SK-N-SH (cell line): Measurements from ENCODE around the gene CPED1. TPM values are rescaled to one million over a fixed set of nuclear protein-coding genes. Genes with fewer than 3 reads are reported as not detected.

ENCODE experiments used
- CTCF ChIA-PET: fragments of 300-600, 350-600 bp; formaldehyde crosslinking; extraction: SDS; loops from one replicate; lab custom pipeline; 2021; lab: Yijun Ruan, JAX
- POLR2A ChIA-PET: fragments of 350-600 bp; sonication (Branson Sonifier 250); formaldehyde crosslinking; extraction: SDS; loops from one replicate; lab custom pipeline; 2020; ENCODE audit warnings: antibody characterized with exemption, inconsistent platforms; lab: Yijun Ruan, JAX
- DNase-seq: peaks from one replicate; pipeline ENCODE4 v3.0.0; 2012
- H2AFZ ChIP-seq: fragments of 200-600 bp; sonication (generic); 2 replicates; pipeline ENCODE4 v1.8.1; 2016; ENCODE audit warnings: antibody characterized with exemption, mild to moderate bottlenecking, low read depth
- H3F3A ChIP-seq: fragments of 200-600 bp; sonication (generic); replicated peaks from 2 replicates; pipeline ENCODE3; 2016; ENCODE audit warnings: antibody characterized with exemption, mild to moderate bottlenecking; ENCODE audit not compliant: insufficient read depth
- H3K27ac ChIP-seq, 2 experiments: fragments of 200-500 bp in 1 of 2; fragments of 200-600 bp in 1 of 2; sonication (Bioruptor generic) in 1 of 2; sonication (generic), shearing (Covaris generic) in 1 of 2; 2 replicates each; pipeline versions ENCODE4 v1.5.1 to v1.6.1; 2014 to 2016; ENCODE audit warnings: low read depth in 2 of 2, inconsistent platforms in 1 of 2, low read length in 1 of 2, mild to moderate bottlenecking in 1 of 2, mixed read lengths in 1 of 2
- H3K27me3 ChIP-seq: fragments of 200-600 bp; sonication (generic), shearing (Covaris generic); 2 replicates; pipeline ENCODE4 v1.6.1; 2016; ENCODE audit warnings: mixed run types; ENCODE audit not compliant: insufficient read depth
- H3K36me3 ChIP-seq, 2 experiments: fragments of 200-500 bp in 1 of 2; fragments of 200-600 bp in 1 of 2; sonication (Bioruptor generic) in 1 of 2; sonication (generic) in 1 of 2; replicated peaks in 1 of 2; 2 replicates each; pipeline versions ENCODE3 to v1.5.1; 2014 to 2016; ENCODE audit warnings: low read length in 1 of 2, mild to moderate bottlenecking in 1 of 2; ENCODE audit not compliant: insufficient read depth in 2 of 2, control insufficient read depth in 1 of 2
- H3K4me1 ChIP-seq, 2 experiments: fragments of 200-500 bp in 1 of 2; fragments of 200-600 bp in 1 of 2; sonication (Bioruptor generic) in 1 of 2; sonication (generic), shearing (Covaris generic) in 1 of 2; 2 replicates each; pipeline versions ENCODE4 v1.5.1 to v1.6.1; 2014 to 2016; ENCODE audit warnings: low read depth in 1 of 2, low read length in 1 of 2, mixed run types in 1 of 2; ENCODE audit not compliant: insufficient read depth in 2 of 2, control insufficient read depth in 1 of 2
- H3K4me2 ChIP-seq: fragments of 200-600 bp; sonication (generic), shearing (Covaris generic); 2 replicates; pipeline ENCODE4 v1.6.1; 2017; ENCODE audit warnings: mixed run types
- H3K4me3 ChIP-seq, 2 experiments: fragments of 200-500 bp in 1 of 2; fragments of 200-600 bp in 1 of 2; sonication (Bioruptor generic) in 1 of 2; sonication (generic), shearing (Covaris generic) in 1 of 2; 2 replicates each; pipeline versions ENCODE4 v1.5.1 to v1.8.1; 2014 to 2016; ENCODE audit warnings: low read depth in 2 of 2, inconsistent platforms in 1 of 2, low read length in 1 of 2, mild to moderate bottlenecking in 1 of 2, mixed read lengths in 1 of 2, moderate library complexity in 1 of 2
- H3K79me2 ChIP-seq: fragments of 200-600 bp; sonication (generic); 2 replicates; pipeline ENCODE4 v1.8.1; 2017; ENCODE audit warnings: mild to moderate bottlenecking; ENCODE audit not compliant: insufficient read depth
- H3K9ac ChIP-seq: fragments of 200-600 bp; sonication (generic); 2 replicates; pipeline ENCODE4 v1.6.1; 2017; ENCODE audit warnings: mixed run types
- H3K9me2 ChIP-seq: fragments of 200-600 bp; sonication (generic); 2 replicates; pipeline ENCODE4 v1.6.1; 2017; ENCODE audit warnings: mixed run types
- H3K9me3 ChIP-seq: fragments of 200-600 bp; sonication (generic); 2 replicates; pipeline ENCODE4 v1.6.1; 2017; ENCODE audit warnings: mixed run types, mild to moderate bottlenecking, moderate library complexity
- H4K20me1 ChIP-seq: fragments of 200-600 bp; sonication (generic); 2 replicates; pipeline ENCODE4 v1.6.1; 2017; ENCODE audit warnings: mild to moderate bottlenecking, mixed run types; ENCODE audit not compliant: insufficient read depth
- CHD2 ChIP-seq: fragments of 150-350 bp; IDR thresholded peaks from 2 replicates; pipeline ENCODE4 v1.6.1; 2018; ENCODE audit warnings: low read length; ENCODE audit not compliant: partially characterized antibody
- CTCF ChIP-seq: fragments of 200-600 bp; sonication (generic); IDR thresholded peaks from 2 replicates; pipeline ENCODE4 v1.6.1; 2017; ENCODE audit warnings: antibody characterized with exemption, mild to moderate bottlenecking, moderate library complexity
- EZH2phosphoT487 ChIP-seq: fragments of 200-600 bp; sonication (generic); IDR thresholded peaks from 2 replicates; pipeline ENCODE4 v1.6.1; 2017; ENCODE audit warnings: low read depth, mixed run types, mild to moderate bottlenecking, antibody characterized with exemption, moderate library complexity, borderline replicate concordance
- FOXM1 ChIP-seq: IDR thresholded peaks from 2 replicates; pipeline ENCODE4 v1.4.0; 2012; ENCODE audit warnings: low read depth, mild to moderate bottlenecking
- JUND ChIP-seq: IDR thresholded peaks from 2 replicates; pipeline ENCODE4 v1.4.0; 2012
- NFIC ChIP-seq: IDR thresholded peaks from 2 replicates; pipeline ENCODE4 v1.4.0; 2012; ENCODE audit warnings: borderline replicate concordance
- PBX3 ChIP-seq: IDR thresholded peaks from 2 replicates; pipeline ENCODE4; 2012
- RCOR1 ChIP-seq: fragments of 150-350 bp; IDR thresholded peaks from 2 replicates; pipeline ENCODE4 v1.6.1; 2017; ENCODE audit warnings: antibody characterized with exemption, low read length
- USF1 ChIP-seq: IDR thresholded peaks from 2 replicates; pipeline ENCODE4 v1.4.0; 2012; ENCODE audit warnings: low read depth, borderline replicate concordance
- WGBS: methylation state at CpG from one replicate; pipeline ENCODE4 v1.1.6; 2017; ENCODE audit warnings: low lambda C conversion rate; 5-methylcytosine and 5-hydroxymethylcytosine counted together
- polyA plus RNA-seq, 3 experiments: library from polyadenylated mRNA; depleted of rRNA; stranded (reverse); fragments of >200 nt; gene quantifications; 2 replicates each; pipeline ENCODE4 v1.2.3, GENCODE V29; 2012
- TF ChIP-seq, protein P1 (sequence below): IDR thresholded peaks from 2 replicates; pipeline ENCODE4 v1.6.1; 2012; ENCODE audit warnings: mild to moderate bottlenecking, low read depth, low read length, moderate library complexity
- TF ChIP-seq, protein P2 (sequence below): fragments of 150-350 bp; IDR thresholded peaks from 2 replicates; pipeline ENCODE4 v1.6.1; 2017; ENCODE audit warnings: antibody characterized with exemption, low read length, low read depth, borderline replicate concordance

CPED1 gene
- polyA plus RNA-seq, 1 of the 3 experiments (the other 2 are of a cell fraction), result 4.4 TPM

GRCh38 chr7:121071132-121071531, 82.6 kb downstream of the CPED1 start (continued):
- TF ChIP-seq, protein P1, sequence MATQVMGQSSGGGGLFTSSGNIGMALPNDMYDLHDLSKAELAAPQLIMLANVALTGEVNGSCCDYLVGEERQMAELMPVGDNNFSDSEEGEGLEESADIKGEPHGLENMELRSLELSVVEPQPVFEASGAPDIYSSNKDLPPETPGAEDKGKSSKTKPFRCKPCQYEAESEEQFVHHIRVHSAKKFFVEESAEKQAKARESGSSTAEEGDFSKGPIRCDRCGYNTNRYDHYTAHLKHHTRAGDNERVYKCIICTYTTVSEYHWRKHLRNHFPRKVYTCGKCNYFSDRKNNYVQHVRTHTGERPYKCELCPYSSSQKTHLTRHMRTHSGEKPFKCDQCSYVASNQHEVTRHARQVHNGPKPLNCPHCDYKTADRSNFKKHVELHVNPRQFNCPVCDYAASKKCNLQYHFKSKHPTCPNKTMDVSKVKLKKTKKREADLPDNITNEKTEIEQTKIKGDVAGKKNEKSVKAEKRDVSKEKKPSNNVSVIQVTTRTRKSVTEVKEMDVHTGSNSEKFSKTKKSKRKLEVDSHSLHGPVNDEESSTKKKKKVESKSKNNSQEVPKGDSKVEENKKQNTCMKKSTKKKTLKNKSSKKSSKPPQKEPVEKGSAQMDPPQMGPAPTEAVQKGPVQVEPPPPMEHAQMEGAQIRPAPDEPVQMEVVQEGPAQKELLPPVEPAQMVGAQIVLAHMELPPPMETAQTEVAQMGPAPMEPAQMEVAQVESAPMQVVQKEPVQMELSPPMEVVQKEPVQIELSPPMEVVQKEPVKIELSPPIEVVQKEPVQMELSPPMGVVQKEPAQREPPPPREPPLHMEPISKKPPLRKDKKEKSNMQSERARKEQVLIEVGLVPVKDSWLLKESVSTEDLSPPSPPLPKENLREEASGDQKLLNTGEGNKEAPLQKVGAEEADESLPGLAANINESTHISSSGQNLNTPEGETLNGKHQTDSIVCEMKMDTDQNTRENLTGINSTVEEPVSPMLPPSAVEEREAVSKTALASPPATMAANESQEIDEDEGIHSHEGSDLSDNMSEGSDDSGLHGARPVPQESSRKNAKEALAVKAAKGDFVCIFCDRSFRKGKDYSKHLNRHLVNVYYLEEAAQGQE, result no peak
- no peak for TF ChIP-seq JUND
- TF ChIP-seq RCOR1, result no peak
- no peak for TF ChIP-seq CTCF

- Histone ChIP-seq H3K4me3 (no peak overlapping the region), H4K20me1 (no peaks in the 10 kb centered on the region), H3F3A (no peaks in the 10 kb centered on the region), H2AFZ (no peak overlapping the region), H3K79me2 (no peaks in the 10 kb centered on the region), H3K27ac (no peak overlapping the region), H3K9me2 (no peaks in the 10 kb centered on the region), H3K4me2 (no peak overlapping the region), H3K9ac (no peak overlapping the region), H3K4me1 (peaks cover 0 to 3% of the 10 kb centered on the region in 2 experiments; a peak in 2 of 4 replicates), H3K36me3 (no peaks in the 10 kb centered on the region), H3K9me3 (no peaks in the 10 kb centered on the region)
- ChIA-PET POLR2A (no interaction called here), CTCF (interaction anchor here (0.9 to 18.1 kb wide), 5 partner anchors 9 to 280 kb away, joined by 3 to 397 read pairs (median 3); partner anchors contain the start of gene CPED1)
- no peak for DNase-seq
- TF ChIP-seq EZH2phosphoT487 (no peak), NFIC (no peak), USF1 (no peak), PBX3 (no peak), FOXM1 (no peak), CTCF (no peak), CHD2 (no peak)
- TF ChIP-seq, protein P2, sequence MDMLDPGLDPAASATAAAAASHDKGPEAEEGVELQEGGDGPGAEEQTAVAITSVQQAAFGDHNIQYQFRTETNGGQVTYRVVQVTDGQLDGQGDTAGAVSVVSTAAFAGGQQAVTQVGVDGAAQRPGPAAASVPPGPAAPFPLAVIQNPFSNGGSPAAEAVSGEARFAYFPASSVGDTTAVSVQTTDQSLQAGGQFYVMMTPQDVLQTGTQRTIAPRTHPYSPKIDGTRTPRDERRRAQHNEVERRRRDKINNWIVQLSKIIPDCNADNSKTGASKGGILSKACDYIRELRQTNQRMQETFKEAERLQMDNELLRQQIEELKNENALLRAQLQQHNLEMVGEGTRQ, result no peak
- TF ChIP-seq, all 33 proteins: peak for 0
- H3K27me3 ChIP-seq, result no peaks in the 10 kb centered on the region
- WGBS, result 55% methylated on average over 2 of the region's 2 CpGs
Observed at GRCh38 chr7:121071662-121072061, 83.2 kb downstream of the CPED1 start.
